HEK293T (cell line): ENCODE measurements around the gene FAM43A.

Experiments
- CTCF ChIA-PET: fragments of 350-600 bp; formaldehyde crosslinking; extraction: SDS; loops from one replicate; lab custom pipeline; 2021; ENCODE audit warnings: antibody characterized with exemption, inconsistent platforms; lab: Yijun Ruan, JAX
- POLR2A ChIA-PET: fragments of 350-600 bp; formaldehyde crosslinking; extraction: SDS; loops from one replicate; lab custom pipeline; 2020; ENCODE audit warnings: antibody characterized with exemption, inconsistent platforms; lab: Yijun Ruan, JAX
- DNase-seq: peaks from one replicate; pipeline ENCODE4 v3.0.0; 2012; ENCODE audit warnings: mixed read lengths; ENCODE audit errors: extremely low spot score
- ARNT ChIP-seq: fragments of 450-650 bp; IDR thresholded peaks from 2 replicates; pipeline ENCODE4 v1.6.1; 2017; ENCODE audit warnings: mild to moderate bottlenecking
- BHLHE40 ChIP-seq: fragments of 450-650 bp; IDR thresholded peaks from 2 replicates; pipeline ENCODE4 v1.6.1; 2016; ENCODE audit warnings: mild to moderate bottlenecking, moderate library complexity, borderline replicate concordance
- CTBP1 ChIP-seq: fragments of 450-650 bp; IDR thresholded peaks from 2 replicates; pipeline ENCODE4 v1.6.1; 2016; ENCODE audit warnings: borderline replicate concordance
- ELF4 ChIP-seq: fragments of 450-650 bp; IDR thresholded peaks from 2 replicates; pipeline ENCODE4 v1.6.1; 2017; ENCODE audit warnings: antibody characterized with exemption
- FOXA1 ChIP-seq: fragments of 450-650 bp; IDR thresholded peaks from 2 replicates; pipeline ENCODE4 v1.6.1; 2016; ENCODE audit warnings: mild to moderate bottlenecking
- FOXK2 ChIP-seq: fragments of 450-650 bp; IDR thresholded peaks from 2 replicates; pipeline ENCODE4 v1.6.1; 2016; ENCODE audit warnings: mild to moderate bottlenecking
- FOXM1 ChIP-seq: fragments of 450-650 bp; IDR thresholded peaks from 2 replicates; pipeline ENCODE4 v1.6.1; 2017; ENCODE audit warnings: mild to moderate bottlenecking, borderline replicate concordance
- HDGF ChIP-seq: fragments of 450-650 bp; IDR thresholded peaks from 2 replicates; pipeline ENCODE4 v1.6.1; 2017; ENCODE audit warnings: antibody characterized with exemption, borderline replicate concordance
- L3MBTL2 ChIP-seq: fragments of 450-650 bp; conservative IDR thresholded peaks from 2 replicates; pipeline ENCODE4 v1.6.1; 2016; ENCODE audit warnings: mild to moderate bottlenecking
- LEF1 ChIP-seq: fragments of 450-650 bp; IDR thresholded peaks from 2 replicates; pipeline ENCODE4 v1.6.1; 2017; ENCODE audit warnings: mild to moderate bottlenecking, borderline replicate concordance
- NFRKB ChIP-seq: fragments of 450-650 bp; IDR thresholded peaks from 2 replicates; pipeline ENCODE4 v1.6.1; 2016; ENCODE audit warnings: mild to moderate bottlenecking, moderate library complexity
- SP1 ChIP-seq: fragments of 450-650 bp; IDR thresholded peaks from 2 replicates; pipeline ENCODE4 v1.6.1; 2017
- SUZ12 ChIP-seq: fragments of 450-650 bp; IDR thresholded peaks from 2 replicates; pipeline ENCODE4 v1.6.1; 2016; ENCODE audit warnings: mild to moderate bottlenecking
- TARDBP ChIP-seq: fragments of 450-650 bp; IDR thresholded peaks from 2 replicates; pipeline ENCODE4 v1.6.1; 2016
- ZNF384 ChIP-seq: fragments of 450-650 bp; IDR thresholded peaks from 2 replicates; pipeline ENCODE4 v1.6.1; 2016
- TF ChIP-seq, protein P1 (sequence below): fragments of 450-650 bp; IDR thresholded peaks from 2 replicates; pipeline ENCODE4 v1.6.1; 2016

FAM43A gene

DNA sequence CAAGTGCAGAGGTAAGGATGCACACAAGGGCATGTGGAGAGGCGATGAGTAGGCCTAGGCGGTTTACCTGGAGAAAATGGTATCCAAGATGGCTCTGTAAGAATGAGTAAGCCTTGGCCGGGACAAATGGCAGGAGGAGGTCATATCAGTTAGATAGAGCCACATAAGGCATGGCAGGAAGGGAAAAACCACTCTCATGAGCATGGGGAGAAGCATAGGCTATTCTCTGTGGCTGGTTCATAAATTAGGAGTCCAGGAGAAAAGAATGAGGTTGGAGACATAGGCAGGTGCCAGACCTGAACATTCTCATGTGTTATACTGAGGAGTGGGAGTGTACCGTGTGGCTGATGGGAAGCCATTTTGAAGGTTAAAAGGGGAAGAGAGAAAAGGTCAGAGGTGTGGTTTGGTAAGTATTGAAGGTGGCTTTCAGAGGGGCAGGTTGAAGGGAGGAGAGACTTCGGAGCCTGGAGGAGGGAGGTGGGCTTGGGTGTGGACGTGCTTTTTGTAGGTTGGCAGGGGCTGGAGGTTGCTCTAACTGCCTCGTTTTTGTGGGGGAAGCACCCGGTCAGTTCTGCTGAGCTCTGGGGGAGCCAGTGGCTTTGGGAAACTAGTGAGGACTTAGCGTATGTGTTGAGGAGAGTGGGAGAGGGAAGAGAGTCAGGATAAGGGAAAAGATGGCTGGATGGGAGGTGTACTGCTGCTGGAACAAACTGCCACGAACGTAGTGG lies 4.6 kb upstream of the FAM43A start:
- DNase-seq: no peak
- ChIA-PET POLR2A (no interaction called here), CTCF (no interaction called here)
- TF ChIP-seq SUZ12 (no peak), FOXA1 (no peak), FOXM1 (no peak)

DNA sequence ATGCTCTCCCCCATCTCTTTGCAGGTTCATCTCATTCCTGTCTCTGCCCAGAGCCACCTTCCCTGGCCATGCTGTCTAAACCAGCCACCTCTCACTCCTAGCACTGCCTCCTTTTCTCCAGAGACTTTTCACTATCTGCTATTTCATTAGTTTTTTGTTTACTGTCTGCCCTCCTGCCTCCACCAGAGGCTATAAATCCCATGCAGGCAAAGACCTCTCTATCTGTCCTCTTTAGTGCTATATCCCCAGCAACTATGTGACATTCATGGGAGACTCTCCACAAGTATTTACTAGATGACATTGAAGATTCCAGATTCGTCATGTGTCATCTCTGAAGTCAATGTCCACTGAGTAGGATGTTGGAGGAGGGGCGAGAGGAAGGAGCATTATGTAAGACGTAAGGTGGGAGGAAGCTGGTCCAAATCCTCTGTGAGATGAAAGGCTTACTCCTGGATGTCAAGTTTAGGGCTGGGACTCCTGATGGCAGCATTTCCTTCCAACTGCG lies 3.4 kb upstream of the FAM43A start:
- ChIA-PET POLR2A (interaction anchor here (0.7 to 1.4 kb wide), 2 partner anchors 10 to 87 kb away, joined by 5 to 8 read pairs; partner anchors contain the start of gene LSG1), CTCF (interaction anchor here (0.5 to 1.9 kb wide), 13 partner anchors 10 to 588 kb away, joined by 3 to 13 read pairs (median 3); partner anchors contain the start of gene LSG1)
- no peak for DNase-seq
- TF ChIP-seq FOXA1 (no peak), LEF1 (no peak)
- TF ChIP-seq, protein P1, sequence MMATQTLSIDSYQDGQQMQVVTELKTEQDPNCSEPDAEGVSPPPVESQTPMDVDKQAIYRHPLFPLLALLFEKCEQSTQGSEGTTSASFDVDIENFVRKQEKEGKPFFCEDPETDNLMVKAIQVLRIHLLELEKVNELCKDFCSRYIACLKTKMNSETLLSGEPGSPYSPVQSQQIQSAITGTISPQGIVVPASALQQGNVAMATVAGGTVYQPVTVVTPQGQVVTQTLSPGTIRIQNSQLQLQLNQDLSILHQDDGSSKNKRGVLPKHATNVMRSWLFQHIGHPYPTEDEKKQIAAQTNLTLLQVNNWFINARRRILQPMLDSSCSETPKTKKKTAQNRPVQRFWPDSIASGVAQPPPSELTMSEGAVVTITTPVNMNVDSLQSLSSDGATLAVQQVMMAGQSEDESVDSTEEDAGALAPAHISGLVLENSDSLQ: no peak

DNA sequence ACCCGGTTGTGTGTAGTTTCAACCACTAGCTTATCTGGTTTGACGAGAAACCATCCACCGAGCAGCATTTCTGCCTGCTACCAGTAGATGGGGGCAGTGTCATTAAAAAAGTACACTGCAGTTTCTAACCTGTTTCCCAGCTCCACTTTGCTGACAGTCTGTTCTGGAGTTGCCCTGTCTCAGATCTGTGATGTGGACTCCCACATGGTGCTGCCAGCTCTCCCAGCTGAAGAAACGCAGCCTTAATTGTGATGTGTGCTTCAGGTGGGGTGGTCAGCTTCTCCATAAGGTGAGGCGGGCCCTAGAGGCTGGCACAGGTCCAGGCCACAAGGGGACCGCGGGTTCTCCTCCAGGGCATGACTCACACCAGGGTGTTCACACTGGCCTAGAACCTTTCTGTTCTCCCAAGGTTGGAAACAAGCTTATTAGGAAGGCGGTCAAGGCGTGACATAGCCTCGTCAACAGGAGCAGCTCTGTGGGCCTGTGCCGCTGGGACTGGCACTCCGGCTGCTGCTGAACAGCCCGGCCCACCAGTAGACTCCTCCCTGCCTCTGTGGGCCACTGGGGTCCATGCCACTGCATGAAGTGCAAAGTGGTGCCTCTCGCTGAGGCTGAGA lies 2.9 kb upstream of the FAM43A start:
- peak; percentile 58 for DNase-seq
- TF ChIP-seq FOXK2: no peak
- TF ChIP-seq, protein P1: no peak
- TF ChIP-seq ZNF384: no peak
- no peak for TF ChIP-seq SP1
- TF ChIP-seq HDGF: no peak
- no peak for TF ChIP-seq L3MBTL2
- no peak for TF ChIP-seq SUZ12
- TF ChIP-seq ARNT: no peak
- no peak for TF ChIP-seq CTBP1
- TF ChIP-seq ELF4: no peak
- TF ChIP-seq TARDBP: no peak
- TF ChIP-seq NFRKB: no peak
- no peak for TF ChIP-seq FOXM1
- TF ChIP-seq BHLHE40: no peak
- TF ChIP-seq FOXA1: no peak
- TF ChIP-seq LEF1: no peak
- ChIA-PET POLR2A (interaction anchor here (0.7 to 1.6 kb wide), 3 partner anchors 11 to 87 kb away, joined by 5 to 8 read pairs (median 5); partner anchors contain the start of gene LSG1), CTCF (interaction anchor here (0.5 to 1.9 kb wide), 16 partner anchors 9 to 588 kb away, joined by 3 to 13 read pairs (median 3); partner anchors contain the start of genes LSG1 and XXYLT1)

GRCh38 chr3:194683380-194683779 lies 2.3 kb upstream of the FAM43A start:
- DNase-seq: no peak
- CTCF ChIA-PET: interaction anchor here (0.6 to 1.9 kb wide), 7 partner anchors 8 to 588 kb away, joined by 3 to 13 read pairs (median 3); partner anchors contain the start of genes LSG1 and XXYLT1
- no peak for TF ChIP-seq HDGF
- TF ChIP-seq FOXM1: no peak
- TF ChIP-seq, protein P1: no peak
- TF ChIP-seq CTBP1: no peak
- no peak for TF ChIP-seq TARDBP
- TF ChIP-seq ZNF384: no peak
- POLR2A ChIA-PET: interaction anchor here (1.4 to 1.6 kb wide), 2 partner anchors 11 to 86 kb away, joined by 5 to 8 read pairs; partner anchors contain the start of gene LSG1

- DNase-seq: no peak
- CTCF ChIA-PET: interaction anchor here (0.6 kb wide), 1 partner anchor 125 kb away, joined by 3 read pairs; no protein-coding TSS in a partner anchor
- TF ChIP-seq NFRKB (no peak), L3MBTL2 (peak; percentile 76)
- POLR2A ChIA-PET: interaction anchor here (1.0 kb wide), 1 partner anchor 23 kb away, joined by 3 read pairs; no protein-coding TSS in a partner anchor
Measured at GRCh38 chr3:194685065-194685717, 492 bp upstream of the FAM43A start.

DNA sequence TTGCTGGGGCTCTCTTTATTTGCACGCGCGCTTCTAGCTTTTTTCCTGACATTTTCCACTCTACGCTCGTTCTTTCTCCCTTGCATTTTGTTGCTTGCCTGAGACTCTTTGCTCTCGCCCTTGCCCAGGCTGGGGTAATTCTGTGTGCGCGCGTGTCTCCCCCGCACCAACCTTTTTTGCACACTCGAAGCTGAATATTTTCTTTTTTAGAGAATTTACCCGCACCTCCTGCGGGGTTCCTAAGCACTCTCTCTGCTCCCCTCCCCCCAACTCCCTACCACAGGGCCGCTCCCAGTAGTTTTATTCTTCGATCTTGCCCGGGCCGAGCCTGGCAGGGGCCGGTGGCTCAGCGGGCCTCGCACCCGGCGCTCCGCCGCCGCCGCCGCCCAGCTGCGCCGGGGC lies 732 bp downstream of the FAM43A start:
- TF ChIP-seq ARNT (no peak), CTBP1 (no peak), LEF1 (no peak), ZNF384 (no peak), FOXA1 (no peak), FOXM1 (no peak), SUZ12 (no peak), FOXK2 (no peak), TARDBP (no peak), BHLHE40 (no peak)
- TF ChIP-seq, protein P1: no peak
- ChIA-PET POLR2A (interaction anchor here (0.7 to 1.4 kb wide), 5 partner anchors 13 to 576 kb away, joined by 3 to 4 read pairs (median 3); no protein-coding TSS in a partner anchor), CTCF (interaction anchor here (0.7 kb wide), 1 partner anchor 836 kb away, joined by 3 read pairs; no protein-coding TSS in a partner anchor)
- DNase-seq: no peak
